SH-SY5Y (cell line): ENCODE data around the gene HBB.

ENCODE experiments used
- GATA2 ChIP-seq: IDR thresholded peaks from 2 replicates; pipeline ENCODE4 v1.6.1; 2011; ENCODE audit warnings: mild to moderate bottlenecking, low read depth, low read length
- GATA3 ChIP-seq: IDR thresholded peaks from 2 replicates; pipeline ENCODE4 v1.6.1; 2011; ENCODE audit warnings: low read depth, mild to moderate bottlenecking, low read length, moderate library complexity

GRCh38 chr11:5192738-5193137, 34.1 kb downstream of the HBB start:
- TF ChIP-seq GATA2 (no peak), GATA3 (no peak)
